Measurements from ENCODE around the gene SLC4A11.
A peak's percentile ranks its signal among the peaks of the same experiment; 100 is the strongest.

Gene SLC4A11

DNA sequence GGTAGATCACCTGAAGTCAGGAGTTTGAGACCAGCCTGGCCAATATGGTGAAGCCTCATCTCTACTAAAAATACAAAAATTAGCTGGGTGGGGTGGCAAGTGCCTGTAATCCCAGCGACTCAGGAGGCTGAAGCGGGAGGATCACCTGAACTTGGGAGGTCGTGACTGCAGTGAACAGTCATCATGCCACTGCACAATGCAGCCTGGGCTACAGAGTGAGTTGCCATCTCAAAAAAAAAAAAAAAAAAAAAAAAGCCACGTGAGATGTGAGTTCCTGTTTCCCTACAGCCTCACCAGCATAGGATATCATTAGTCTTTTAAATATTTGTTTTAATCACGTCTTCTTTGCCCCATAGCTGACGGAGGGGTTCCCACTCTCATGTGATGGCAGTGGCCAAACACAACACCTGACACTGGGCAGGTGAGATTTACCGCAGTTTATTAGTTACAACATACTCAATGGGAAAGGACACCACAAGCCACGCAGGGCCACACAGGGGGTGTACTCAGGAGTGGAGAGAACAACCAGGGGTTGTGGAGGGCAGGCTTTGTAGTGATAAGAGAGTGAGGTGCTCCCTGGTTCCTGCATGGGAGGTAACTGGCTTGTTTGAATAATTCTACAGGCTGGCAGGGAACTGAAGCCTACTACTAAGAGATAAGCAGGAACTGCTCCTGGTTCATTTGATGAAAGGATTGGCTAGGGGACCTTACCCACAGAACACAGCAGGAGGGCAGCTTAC, 61.1 kb downstream of the SLC4A11 start:
- no peak overlapping the region for H3K4me3 ChIP-seq (ENCODE audit: low read depth, low read length)
- TF ChIP-seq, protein P1, sequence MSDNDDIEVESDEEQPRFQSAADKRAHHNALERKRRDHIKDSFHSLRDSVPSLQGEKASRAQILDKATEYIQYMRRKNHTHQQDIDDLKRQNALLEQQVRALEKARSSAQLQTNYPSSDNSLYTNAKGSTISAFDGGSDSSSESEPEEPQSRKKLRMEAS (IDR thresholded peaks at IDR 0.05; ENCODE audit: low read depth, low read length): 0 out of 2 replicates have a peak, but pooled peaks have one; percentile 27
- no peak for TF ChIP-seq MYC (IDR thresholded peaks at IDR 0.05; ENCODE audit: low read depth, low read length)
- DNase-seq (ENCODE audit: low read depth): peak; percentile 30
